GM23248 (cell line): ENCODE data around the gene TMEM143.

ENCODE experiments used
- EZH2 ChIP-seq: fragments of 200-600 bp; sonication (generic); IDR thresholded peaks from 2 replicates; pipeline ENCODE4 v1.6.1; 2018; ENCODE audit warnings: antibody characterized with exemption, mild to moderate bottlenecking; ENCODE audit not compliant: insufficient read depth, poor library complexity, severe bottlenecking
- EZH2phosphoT487 ChIP-seq: fragments of 200-600 bp; sonication (generic); IDR thresholded peaks from 2 replicates; pipeline ENCODE4 v1.6.1; 2018; ENCODE audit warnings: antibody characterized with exemption, moderate library complexity, mild to moderate bottlenecking, low read depth; ENCODE audit not compliant: insufficient read depth

DNA sequence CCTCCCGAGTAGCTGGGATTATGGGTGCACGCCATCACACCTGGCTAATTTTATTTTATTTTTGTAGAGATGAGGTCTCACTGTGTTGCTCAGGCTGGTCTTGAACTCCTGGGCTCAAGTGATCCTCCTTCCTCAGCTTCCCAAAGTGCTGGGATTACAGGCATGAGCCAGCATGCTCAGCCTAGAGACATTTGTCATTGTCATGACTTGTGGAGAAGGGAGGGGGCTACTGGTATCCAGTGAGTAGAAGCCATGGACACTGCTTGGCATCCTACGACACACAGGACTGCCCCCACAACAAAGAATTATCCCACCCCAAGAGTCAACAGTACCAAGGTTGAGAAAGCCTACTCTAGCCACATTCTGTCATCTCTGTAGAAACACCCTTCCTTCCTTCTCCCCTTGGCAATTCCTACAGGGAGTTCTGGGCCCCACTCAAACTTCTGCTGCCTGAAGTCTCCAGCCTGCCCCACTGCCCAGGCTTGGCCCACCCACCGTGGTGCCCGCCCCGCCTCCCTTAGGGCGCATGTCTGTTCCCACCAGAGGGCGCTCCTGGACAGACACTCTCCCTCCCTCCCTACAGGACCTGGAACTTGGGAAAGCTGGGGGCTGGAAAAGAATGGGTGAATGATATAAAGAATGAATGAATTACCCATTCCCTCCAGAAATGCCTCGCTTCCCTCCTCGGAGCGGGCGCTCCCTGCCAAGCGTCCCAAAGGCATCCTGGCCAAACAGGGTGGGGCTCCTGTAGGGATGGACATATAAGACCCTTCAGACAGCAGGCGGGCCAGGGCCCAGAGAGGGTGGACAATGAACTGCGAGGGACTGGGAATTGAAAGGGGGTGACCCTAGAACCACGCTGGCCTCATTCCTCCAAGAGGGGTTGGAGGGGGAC lies 43.8 kb downstream of the TMEM143 start:
- no peak for TF ChIP-seq EZH2
- TF ChIP-seq EZH2phosphoT487: no peak
